Mesendoderm (in vitro differentiated cells): ENCODE data around the gene CDKN2AIPNL.

Experiments used
- DNase-seq: peaks from one replicate; pipeline ENCODE4 v3.0.0; 2013
- H2AK5ac ChIP-seq: 2 replicates; pipeline ENCODE4 v1.6.1; 2013; ENCODE audit warnings: low read length, inconsistent platforms
- H2BK120ac ChIP-seq: 2 replicates; pipeline ENCODE4 v1.6.1; 2013; ENCODE audit warnings: low read depth, mild to moderate bottlenecking, low read length, moderate library complexity, mixed read lengths
- H2BK15ac ChIP-seq: replicated peaks from 2 replicates; pipeline ENCODE4 v1.6.1; 2013; ENCODE audit warnings: low read depth, mild to moderate bottlenecking, moderate library complexity
- H2BK5ac ChIP-seq: 2 replicates; pipeline ENCODE4 v1.6.1; 2013; ENCODE audit warnings: low read length, inconsistent platforms
- H3K18ac ChIP-seq: 2 replicates; pipeline ENCODE4 v1.6.1; 2013; ENCODE audit warnings: mild to moderate bottlenecking, low read length, mixed read lengths
- H3K23ac ChIP-seq: one replicate; pipeline ENCODE4 v1.6.1; 2013; ENCODE audit warnings: low read length
- H3K27ac ChIP-seq: 2 replicates; pipeline ENCODE4 v1.5.1; 2013; ENCODE audit warnings: low read depth, mild to moderate bottlenecking, inconsistent platforms, low read length, moderate library complexity
- H3K27me3 ChIP-seq: 2 replicates; pipeline ENCODE4 v1.6.1; 2013; ENCODE audit warnings: low read length, control low read depth, mild to moderate bottlenecking, inconsistent platforms; ENCODE audit not compliant: insufficient read depth, poor library complexity
- H3K36me3 ChIP-seq: 2 replicates; pipeline ENCODE4 v1.6.1; 2013; ENCODE audit warnings: low read length, inconsistent platforms; ENCODE audit not compliant: control insufficient read depth, insufficient read depth
- H3K4ac ChIP-seq: one replicate; pipeline ENCODE4 v1.6.1; 2013; ENCODE audit warnings: low read depth, mild to moderate bottlenecking, low read length, moderate library complexity
- H3K4me1 ChIP-seq: 2 replicates; pipeline ENCODE4 v1.6.1; 2013; ENCODE audit warnings: low read depth, low read length, inconsistent platforms; ENCODE audit not compliant: control insufficient read depth
- H3K4me2 ChIP-seq: 2 replicates; pipeline ENCODE4 v1.6.1; 2013; ENCODE audit warnings: low read length
- H3K4me3 ChIP-seq: 2 replicates; pipeline ENCODE4 v1.5.1; 2013; ENCODE audit warnings: mild to moderate bottlenecking, low read length
- H3K56ac ChIP-seq: one replicate; pipeline ENCODE4 v1.6.1; 2013; ENCODE audit warnings: low read length
- H3K79me1 ChIP-seq: 2 replicates; pipeline ENCODE4 v1.6.1; 2013; ENCODE audit warnings: low read length, inconsistent platforms
- H3K79me2 ChIP-seq: 2 replicates; pipeline ENCODE4 v1.6.1; 2013; ENCODE audit warnings: mild to moderate bottlenecking, low read length; ENCODE audit not compliant: control insufficient read depth, insufficient read depth
- H3K9ac ChIP-seq: 2 replicates; pipeline ENCODE4 v1.6.1; 2013; ENCODE audit warnings: low read length, inconsistent platforms
- H4K5ac ChIP-seq: one replicate; pipeline ENCODE4 v1.6.1; 2013; ENCODE audit warnings: low read length
- H4K8ac ChIP-seq: one replicate; pipeline ENCODE4 v1.6.1; 2013; ENCODE audit warnings: low read depth, mild to moderate bottlenecking, control low read depth, low read length, moderate library complexity
- WGBS: extraction: QIAGEN DNeasy Blood & Tissue Kit; methylation state at CpG from one replicate; pipeline ENCODE4 v1.1.7; 2013; ENCODE audit warnings: low lambda C conversion rate, missing lambda C conversion rate; ENCODE audit not compliant: insufficient coverage; ENCODE audit errors: extremely low coverage; 5-methylcytosine and 5-hydroxymethylcytosine counted together

Gene CDKN2AIPNL

DNA sequence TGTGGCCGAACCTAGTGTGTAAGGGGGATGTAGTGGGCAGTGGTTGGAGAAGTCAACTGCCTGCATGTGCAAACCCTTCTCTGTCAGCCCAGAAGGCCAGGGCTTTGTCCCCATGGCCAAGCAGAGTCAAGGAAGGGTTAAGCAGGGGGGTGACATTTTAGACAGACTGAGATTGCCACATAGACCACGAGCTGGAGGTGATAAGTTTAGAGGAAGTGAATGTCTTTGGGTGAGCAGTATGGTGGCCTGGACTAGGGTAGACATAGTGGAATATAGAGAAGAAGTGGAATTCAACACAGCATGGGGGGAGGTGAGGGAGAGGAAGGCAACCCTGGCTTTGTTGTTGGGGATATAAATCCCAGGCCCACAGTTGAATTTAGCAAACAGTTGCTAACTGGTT is 38.7 kb upstream of the CDKN2AIPNL start:
- Histone ChIP-seq H3K4ac (no peak overlapping the region), H3K79me1 (no peaks in the 10 kb centered on the region), H3K18ac (no peak overlapping the region), H3K27ac (no peak overlapping the region), H3K4me1 (no peaks in the 10 kb centered on the region), H2BK120ac (no peak overlapping the region), H4K5ac (no peak overlapping the region), H2BK15ac (no peak overlapping the region), H3K79me2 (no peaks in the 10 kb centered on the region), H4K8ac (no peak overlapping the region), H3K4me3 (no peak overlapping the region), H3K27me3 (no peaks in the 10 kb centered on the region), H3K23ac (no peak overlapping the region), H3K9ac (no peak overlapping the region), H2AK5ac (no peak overlapping the region), H3K4me2 (no peak overlapping the region), H3K36me3 (no peaks in the 10 kb centered on the region), H2BK5ac (no peak overlapping the region), H3K56ac (no peak overlapping the region)
- no CpG with 5 or more reads among the region's 2 CpGs for WGBS
- no peak for DNase-seq

DNA sequence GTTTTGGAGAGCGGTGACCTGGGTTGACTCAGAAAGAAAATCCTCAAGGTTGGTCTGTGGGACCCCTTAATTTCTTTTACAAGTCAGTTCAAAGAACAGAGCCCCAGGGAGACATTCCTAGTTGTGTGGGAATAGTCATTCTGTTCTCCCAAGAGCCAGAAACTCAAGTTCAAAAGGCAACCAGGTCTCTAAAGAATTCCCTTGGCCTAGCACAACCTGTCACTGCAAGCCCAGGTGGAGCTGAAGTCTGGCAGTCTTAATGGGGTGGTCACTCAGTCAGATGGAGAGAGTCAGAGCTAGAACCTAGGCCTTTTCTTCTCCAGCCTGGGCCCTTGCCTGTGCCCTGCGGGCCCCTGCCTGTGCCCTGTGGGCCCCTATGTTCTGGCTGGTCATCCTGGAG is 37.5 kb upstream of the CDKN2AIPNL start:
- Histone ChIP-seq H3K79me1 (no peaks in the 10 kb centered on the region), H3K4me3 (no peak overlapping the region), H3K4ac (no peak overlapping the region), H3K23ac (no peak overlapping the region), H3K56ac (no peak overlapping the region), H3K27ac (no peak overlapping the region), H2BK15ac (no peak overlapping the region), H2BK120ac (no peak overlapping the region), H3K9ac (no peak overlapping the region), H2AK5ac (no peak overlapping the region), H3K36me3 (no peaks in the 10 kb centered on the region), H3K18ac (no peak overlapping the region), H2BK5ac (no peak overlapping the region), H3K4me1 (no peaks in the 10 kb centered on the region), H4K5ac (no peak overlapping the region), H3K4me2 (no peak overlapping the region), H3K79me2 (no peaks in the 10 kb centered on the region), H4K8ac (no peak overlapping the region), H3K27me3 (no peaks in the 10 kb centered on the region)
- no CpG with 5 or more reads among the region's 2 CpGs for WGBS
- DNase-seq: no peak

DNA sequence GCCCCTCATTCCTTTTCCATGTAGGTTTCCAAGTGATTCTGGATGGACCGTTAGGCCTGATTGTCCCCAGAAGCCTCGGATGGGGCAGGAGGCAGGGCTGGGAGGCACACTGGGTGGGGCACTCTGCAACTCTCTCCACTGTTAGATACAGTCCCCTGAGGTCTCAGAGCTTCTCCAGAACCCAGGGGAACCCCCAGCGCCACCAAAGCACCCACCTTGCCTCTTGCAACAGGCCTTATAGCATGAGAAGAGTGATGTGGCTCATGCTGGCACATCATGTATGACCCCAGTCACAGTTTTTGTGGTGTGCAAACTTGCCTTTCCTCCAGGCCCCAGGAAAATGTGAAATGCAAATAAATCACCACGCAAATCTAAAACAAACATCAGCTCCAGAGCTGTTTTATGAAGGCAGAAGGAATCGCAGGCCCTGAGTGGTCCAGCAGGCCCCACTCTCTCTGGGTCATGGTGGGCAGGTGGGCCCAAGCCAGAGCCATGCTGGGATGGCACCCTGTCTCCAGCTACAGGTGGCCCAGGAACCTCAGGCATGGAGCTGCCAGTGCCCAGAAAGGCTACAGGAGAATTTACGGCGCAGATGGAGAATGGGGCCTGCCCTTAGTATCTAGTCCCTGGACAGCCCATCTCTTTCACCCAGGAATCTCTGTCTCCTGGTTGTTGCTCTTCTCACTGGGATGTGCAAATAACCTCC is 36.3 kb upstream of the CDKN2AIPNL start:
- Histone ChIP-seq H3K23ac (no peak overlapping the region), H3K27me3 (no peaks in the 10 kb centered on the region), H3K4me2 (no peak overlapping the region), H3K9ac (no peak overlapping the region), H4K8ac (no peak overlapping the region), H3K36me3 (no peaks in the 10 kb centered on the region), H3K27ac (no peak overlapping the region), H3K4me3 (no peak overlapping the region), H3K79me2 (no peaks in the 10 kb centered on the region), H4K5ac (no peak overlapping the region), H2AK5ac (no peak overlapping the region), H3K18ac (no peak overlapping the region), H2BK5ac (no peak overlapping the region), H3K56ac (no peak overlapping the region), H2BK120ac (no peak overlapping the region), H3K4me1 (no peaks in the 10 kb centered on the region), H3K79me1 (no peaks in the 10 kb centered on the region), H3K4ac (no peak overlapping the region), H2BK15ac (no peak overlapping the region)
- DNase-seq: no peak
- WGBS: no CpG with 5 or more reads among the region's 7 CpGs

DNA sequence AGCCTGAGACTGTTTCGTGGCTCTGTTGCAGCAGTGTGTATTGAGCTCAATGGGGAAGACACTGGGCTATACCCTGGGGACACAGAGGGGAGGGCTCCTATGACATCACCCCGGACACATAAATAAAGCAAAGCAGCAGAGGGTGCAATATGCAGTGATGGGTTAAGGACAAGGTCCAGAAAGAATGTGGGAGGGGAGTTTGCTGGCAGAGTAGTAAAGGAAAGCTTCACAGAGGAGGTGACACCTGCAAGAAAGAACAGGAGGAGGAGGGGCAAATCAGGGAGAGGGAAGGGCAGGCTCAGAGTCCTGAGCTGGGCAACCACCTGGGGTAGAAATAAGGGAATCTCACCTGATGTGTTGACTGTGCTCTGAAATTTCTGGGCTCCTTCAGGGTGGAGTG is 35.3 kb upstream of the CDKN2AIPNL start:
- H3K4me1 ChIP-seq: no peaks in the 10 kb centered on the region
- DNase-seq: peak; percentile 76
- H3K79me1 ChIP-seq: no peaks in the 10 kb centered on the region
- WGBS: no CpG with 5 or more reads among the region's 2 CpGs
- no peak overlapping the region for H3K27ac ChIP-seq
- no peak overlapping the region for H2BK120ac ChIP-seq
- no peak overlapping the region for H3K56ac ChIP-seq
- no peak overlapping the region for H2BK15ac ChIP-seq
- no peak overlapping the region for H3K4ac ChIP-seq
- H3K23ac ChIP-seq: no peak overlapping the region
- no peak overlapping the region for H3K9ac ChIP-seq
- H3K79me2 ChIP-seq: no peaks in the 10 kb centered on the region
- no peak overlapping the region for H3K4me2 ChIP-seq
- H3K18ac ChIP-seq: no peak overlapping the region
- H3K27me3 ChIP-seq: no peaks in the 10 kb centered on the region
- no peaks in the 10 kb centered on the region for H3K36me3 ChIP-seq
- H4K8ac ChIP-seq: no peak overlapping the region
- H2BK5ac ChIP-seq: no peak overlapping the region
- no peak overlapping the region for H3K4me3 ChIP-seq
- no peak overlapping the region for H2AK5ac ChIP-seq
- H4K5ac ChIP-seq: no peak overlapping the region

DNA sequence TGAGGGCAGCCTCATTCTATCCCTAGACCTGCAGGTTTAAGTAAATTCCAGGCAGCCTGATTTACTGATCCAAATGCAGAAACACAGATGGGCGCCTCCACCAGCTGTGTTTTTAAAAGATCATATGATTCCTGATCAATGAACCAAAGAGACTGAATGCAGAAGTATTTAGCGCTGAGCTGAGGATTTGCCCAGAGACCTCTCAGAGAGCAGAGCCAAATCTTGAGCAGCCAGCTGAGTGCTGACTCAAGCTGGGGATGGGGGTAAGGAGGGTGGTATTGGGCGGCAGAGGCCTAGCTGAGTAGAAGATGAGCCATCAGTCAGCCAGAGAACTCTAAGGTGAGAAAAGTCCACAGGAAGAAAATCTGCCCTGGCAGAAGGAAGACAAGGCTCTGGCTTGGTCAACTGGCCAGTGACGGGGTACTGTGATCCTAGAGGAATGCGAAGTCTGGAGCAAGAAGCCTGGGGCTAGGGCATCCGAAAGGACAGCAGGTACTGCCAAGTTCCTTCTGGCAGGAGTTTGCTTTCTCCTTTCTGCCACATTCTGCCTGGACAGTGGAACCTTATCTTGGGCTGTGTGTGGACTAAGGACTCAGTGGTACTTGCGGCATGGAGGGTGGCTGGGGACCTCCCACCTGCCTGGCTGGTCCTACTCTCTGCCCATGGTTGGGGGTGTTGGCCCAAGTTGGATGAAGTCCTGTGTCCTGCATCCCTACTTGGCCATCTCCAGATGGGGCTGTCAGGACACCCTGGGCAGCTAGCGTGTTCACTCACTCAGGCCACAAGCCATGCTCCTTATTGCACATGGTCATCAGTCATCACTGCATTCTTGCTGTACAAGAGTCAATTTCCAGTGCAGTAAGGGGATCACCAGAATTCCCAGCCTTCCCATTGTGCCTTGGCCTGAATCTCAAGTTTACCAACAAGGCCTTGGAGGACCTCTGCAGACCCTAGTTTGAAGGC is 34.5 kb upstream of the CDKN2AIPNL start:
- no CpG with 5 or more reads among the region's 8 CpGs for WGBS
- no peak overlapping the region for H3K27ac ChIP-seq
- no peak for DNase-seq
- no peak overlapping the region for H2BK5ac ChIP-seq
- H3K79me1 ChIP-seq: no peaks in the 10 kb centered on the region
- H3K9ac ChIP-seq: no peak overlapping the region
- peak overlapping the region; percentile 40 for H2AK5ac ChIP-seq
- H4K5ac ChIP-seq: no peak overlapping the region
- no peak overlapping the region for H3K4ac ChIP-seq
- no peaks in the 10 kb centered on the region for H3K79me2 ChIP-seq
- no peak overlapping the region for H4K8ac ChIP-seq
- no peaks in the 10 kb centered on the region for H3K36me3 ChIP-seq
- H2BK15ac ChIP-seq: no peak overlapping the region
- no peak overlapping the region for H3K56ac ChIP-seq
- H3K23ac ChIP-seq: no peak overlapping the region
- no peak overlapping the region for H2BK120ac ChIP-seq
- H3K4me1 ChIP-seq: no peaks in the 10 kb centered on the region
- H3K4me2 ChIP-seq: no peak overlapping the region
- H3K27me3 ChIP-seq: no peaks in the 10 kb centered on the region
- H3K4me3 ChIP-seq: no peak overlapping the region
- no peak overlapping the region for H3K18ac ChIP-seq
